Transverse colon (tissue), 3 donors: ENCODE measurements around the gene MGST1.

ENCODE experiments used
- CTCF ChIP-seq, 5 experiments: fragments of 200-600 bp in 3 of 5; fragments of 450-650 bp in 2 of 5; sonication (generic) in 3 of 5; IDR thresholded peaks; 1 replicate in 2 of 5; 2 replicates in 3 of 5; pipeline ENCODE4 v1.5.1; 2016 to 2017; ENCODE audit warnings: antibody characterized with exemption in 5 of 5, inconsistent platforms in 3 of 5, mild to moderate bottlenecking in 2 of 5, moderate library complexity in 1 of 5
- EP300 ChIP-seq: sonication (generic); formaldehyde crosslinking; IDR thresholded peaks from one replicate; pipeline ENCODE4 v1.6.1; 2017; ENCODE audit warnings: antibody characterized with exemption, low read depth
- POLR2A ChIP-seq: fragments of 450-650 bp; IDR thresholded peaks from one replicate; pipeline ENCODE4 v1.6.1; 2016; ENCODE audit warnings: antibody characterized with exemption, mild to moderate bottlenecking, moderate library complexity

GRCh38 chr12:16329594-16329993, 17.9 kb upstream of the MGST1 start:
- TF ChIP-seq CTCF (IDR thresholded peaks at IDR 0.05) (no peak), EP300 (no peak), POLR2A (no peak)
